ENCODE data around the gene RERE. TPM values are rescaled to one million over a fixed set of nuclear protein-coding genes. Genes with fewer than 3 reads are reported as not detected.

The RERE gene
- 36.2 and 141 TPM in 2 replicates for total RNA-seq

GRCh38 chr1:8817412-8818324 lies at the start of gene RERE:
Gene RERE (minus strand): TSS chr1:8817640.
- no peak for DNase-seq (ENCODE audit: extremely low read depth, low read depth, low spot score)

DNA sequence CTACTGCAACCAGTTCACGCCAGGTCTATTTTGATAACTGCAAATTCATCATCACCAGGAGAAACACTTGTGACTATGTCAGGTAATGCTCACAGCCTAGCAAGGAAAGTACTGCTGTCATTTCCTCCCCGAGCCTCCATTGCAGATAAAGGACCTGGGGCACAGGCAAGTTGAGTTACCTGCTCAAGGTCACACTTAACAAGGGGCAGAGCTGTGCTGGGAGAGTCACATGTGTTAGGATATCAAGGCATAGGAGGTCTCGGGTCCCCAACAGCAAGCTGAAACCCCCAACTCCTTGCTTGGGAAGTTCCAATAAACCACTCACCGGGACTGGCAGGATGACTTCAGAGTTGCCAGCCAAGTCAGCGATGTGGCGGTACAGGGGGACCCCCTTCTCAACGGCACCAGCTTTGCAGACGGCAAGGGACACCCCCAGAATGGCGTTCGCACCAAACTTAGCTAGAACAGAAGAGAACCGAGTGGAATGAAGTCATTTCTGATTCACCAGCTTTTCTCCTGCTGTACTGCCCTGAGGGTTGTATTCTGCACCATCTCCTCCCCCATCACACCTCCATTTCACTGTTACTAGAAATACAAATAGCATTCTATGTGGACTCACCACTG lies 49.5 kb upstream of the RERE start:
- no peak for DNase-seq (ENCODE audit: extremely low read depth, low read depth, low spot score)

GRCh38 chr1:8866173-8866791 lies 48.8 kb upstream of the RERE start:
- DNase-seq (ENCODE audit: extremely low read depth, low read depth, low spot score), result no peak

DNA sequence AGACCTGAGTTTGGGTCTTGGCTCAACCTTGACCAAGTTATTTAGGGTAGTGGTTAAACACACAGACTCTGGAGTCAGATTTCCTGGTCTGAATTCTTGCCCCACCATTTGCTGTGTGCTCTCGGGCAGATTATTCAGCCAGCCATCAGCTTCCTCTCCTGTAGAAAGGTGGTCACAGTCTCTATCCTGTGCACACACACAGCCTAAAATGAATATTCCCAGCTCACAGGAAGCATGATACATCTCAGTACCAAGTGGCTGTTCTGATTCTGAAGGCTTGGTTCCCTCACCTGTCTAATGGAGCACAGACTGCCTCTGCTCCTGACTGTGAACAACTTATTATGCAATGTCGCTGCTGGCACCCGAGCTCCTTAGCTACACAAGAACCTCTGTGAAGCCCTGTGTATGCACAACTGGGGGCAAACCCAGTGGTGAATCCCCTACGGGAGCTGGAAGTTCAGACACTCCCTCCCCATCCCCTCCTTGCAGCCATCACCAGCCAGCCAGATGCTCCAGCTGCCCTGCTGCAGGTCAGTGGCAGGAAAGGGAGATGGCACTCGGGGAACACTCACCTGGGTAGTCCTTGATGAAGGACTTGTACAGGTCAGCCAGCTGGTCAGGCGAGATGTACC lies 47.4 kb upstream of the RERE start:
- DNase-seq (ENCODE audit: extremely low read depth, low read depth, low spot score), result no peak

DNA sequence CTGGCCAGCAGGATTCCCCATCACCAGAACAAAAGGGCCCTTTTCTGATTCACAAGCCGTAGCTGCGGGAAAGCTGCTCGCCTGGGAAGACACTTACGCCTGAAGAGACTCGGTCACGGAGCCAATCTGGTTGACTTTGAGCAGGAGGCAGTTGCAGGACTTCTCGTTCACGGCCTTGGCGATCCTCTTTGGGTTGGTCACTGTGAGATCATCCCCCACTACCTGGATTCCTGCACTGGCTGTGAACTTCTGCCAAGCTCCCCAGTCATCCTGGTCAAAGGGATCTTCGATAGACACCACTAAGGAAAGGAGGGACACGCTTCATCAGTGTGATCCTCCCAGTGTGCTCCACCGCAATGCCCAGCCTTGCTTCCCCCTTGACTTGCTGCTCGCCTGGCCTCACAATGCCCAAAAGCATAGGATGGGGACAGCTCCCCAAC lies 46.4 kb upstream of the RERE start:
- DNase-seq (ENCODE audit: extremely low read depth, low read depth, low spot score), result no peak

DNA sequence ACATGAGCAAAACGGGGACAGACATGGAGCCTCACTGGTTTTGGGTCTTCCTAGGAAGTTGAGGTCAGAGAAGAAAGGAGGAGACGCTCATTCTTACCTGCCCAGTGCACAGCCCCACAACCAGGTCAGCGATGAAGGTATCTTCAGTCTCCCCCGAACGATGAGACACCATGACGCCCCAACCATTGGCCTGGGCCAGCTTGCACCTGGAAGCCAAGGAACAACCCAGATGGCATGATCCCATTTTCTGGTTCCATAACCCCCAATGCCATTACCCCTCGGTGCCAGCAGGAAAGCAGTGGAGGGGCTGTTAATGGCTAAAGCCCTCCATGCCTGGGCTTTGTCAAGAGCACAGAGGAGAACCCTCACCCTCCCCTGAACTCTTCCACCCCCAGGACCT lies 45.7 kb upstream of the RERE start:
- DNase-seq (ENCODE audit: extremely low read depth, low read depth, low spot score), result no peak

DNA sequence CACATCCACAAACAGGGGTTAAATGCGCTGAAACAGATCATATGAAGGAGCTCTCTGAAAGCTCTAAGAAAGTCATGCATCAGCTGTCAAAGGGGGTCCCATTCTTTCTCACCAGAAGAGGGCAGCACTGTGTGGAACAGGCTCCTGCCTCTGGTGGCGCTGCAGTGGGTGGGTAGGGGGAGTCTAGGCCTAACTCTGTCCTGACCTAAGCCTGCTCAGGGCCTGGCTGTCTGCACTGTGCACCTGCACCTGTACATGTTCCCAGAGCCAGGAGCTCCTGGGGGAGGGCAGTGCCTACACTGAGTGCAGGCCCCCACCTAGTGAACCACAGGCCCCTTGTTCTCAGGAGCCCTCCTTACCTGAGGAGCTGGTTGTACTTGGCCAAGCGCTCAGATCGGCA lies 45.1 kb upstream of the RERE start:
- no peak for DNase-seq (ENCODE audit: extremely low read depth, low read depth, low spot score)

DNA sequence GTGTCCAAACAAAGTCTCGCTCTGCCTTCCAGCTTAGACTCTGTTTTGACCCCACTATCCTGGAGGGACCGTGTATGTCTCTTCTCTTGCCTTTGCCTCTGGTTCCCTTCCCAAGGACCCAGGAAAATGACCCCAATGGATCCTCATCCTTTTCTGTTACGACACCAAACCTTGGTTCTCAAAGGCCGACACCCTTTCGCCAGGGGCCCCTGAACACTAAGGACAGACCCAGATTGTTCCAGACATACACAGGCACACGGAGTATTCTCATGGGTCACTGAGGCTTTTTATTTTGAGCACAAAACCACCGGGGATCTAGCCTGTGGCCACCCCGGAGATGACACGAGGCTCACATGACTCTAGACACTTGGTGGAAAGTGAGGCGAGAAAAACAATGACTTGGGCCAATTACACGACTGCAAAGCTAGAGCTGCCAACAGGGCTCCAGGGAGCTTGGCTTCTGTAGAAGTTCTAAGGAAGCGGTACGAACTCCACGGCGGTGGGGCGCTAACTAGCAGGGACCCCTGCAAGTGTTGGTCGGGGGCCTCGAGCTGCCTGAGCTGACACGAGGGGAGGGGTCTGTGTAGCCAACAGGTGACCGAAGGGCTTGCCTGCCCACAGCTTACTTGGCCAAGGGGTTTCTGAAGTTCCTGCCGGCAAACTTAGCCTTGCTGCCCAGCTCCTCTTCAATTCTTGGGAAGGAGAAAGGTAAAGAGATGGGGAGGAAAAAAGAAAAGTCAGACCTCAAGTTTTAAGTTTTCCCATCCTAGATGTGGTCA lies 43.5 kb upstream of the RERE start:
- no peak for DNase-seq (ENCODE audit: extremely low read depth, low read depth, low spot score)

DNA sequence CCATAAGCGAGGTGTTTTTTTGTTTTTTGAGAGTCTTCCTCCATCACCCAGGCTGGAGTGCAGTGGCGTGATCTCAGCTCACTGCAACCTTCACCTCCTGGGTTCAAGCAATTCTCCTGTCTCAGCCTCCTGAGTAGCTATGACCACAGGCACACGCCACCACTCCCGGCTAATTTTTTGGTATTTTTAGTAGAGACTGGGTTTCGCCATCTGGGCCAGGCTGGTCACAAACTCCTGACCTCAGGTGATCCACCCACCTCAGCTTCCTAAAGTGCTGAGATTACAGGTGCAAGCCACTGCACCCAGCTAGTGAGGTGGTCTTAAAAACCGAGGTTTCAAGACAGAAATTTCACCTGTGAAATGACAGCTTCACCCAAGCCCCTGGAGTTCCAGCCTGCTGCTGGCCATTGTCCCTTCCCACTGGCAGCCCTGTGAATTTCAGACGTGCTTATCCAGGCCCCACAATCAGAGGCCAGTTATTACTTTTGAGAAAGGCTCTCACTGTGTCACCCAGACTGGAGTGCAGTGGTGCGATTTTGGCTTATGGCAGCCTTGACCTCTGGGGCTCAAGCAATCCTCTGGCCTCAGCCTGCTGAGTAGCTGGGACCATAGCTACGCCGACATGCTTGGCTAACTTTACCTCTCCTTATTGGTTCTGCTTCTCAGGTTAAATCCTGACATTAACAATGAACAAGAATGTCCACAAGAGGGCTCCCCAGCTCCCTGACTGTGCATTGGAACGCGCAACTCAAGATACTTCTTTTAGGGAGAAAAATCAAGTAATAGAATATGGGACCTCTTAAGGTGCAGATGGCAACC lies 41.7 kb upstream of the RERE start:
- no peak for DNase-seq (ENCODE audit: extremely low read depth, low read depth, low spot score)

DNA sequence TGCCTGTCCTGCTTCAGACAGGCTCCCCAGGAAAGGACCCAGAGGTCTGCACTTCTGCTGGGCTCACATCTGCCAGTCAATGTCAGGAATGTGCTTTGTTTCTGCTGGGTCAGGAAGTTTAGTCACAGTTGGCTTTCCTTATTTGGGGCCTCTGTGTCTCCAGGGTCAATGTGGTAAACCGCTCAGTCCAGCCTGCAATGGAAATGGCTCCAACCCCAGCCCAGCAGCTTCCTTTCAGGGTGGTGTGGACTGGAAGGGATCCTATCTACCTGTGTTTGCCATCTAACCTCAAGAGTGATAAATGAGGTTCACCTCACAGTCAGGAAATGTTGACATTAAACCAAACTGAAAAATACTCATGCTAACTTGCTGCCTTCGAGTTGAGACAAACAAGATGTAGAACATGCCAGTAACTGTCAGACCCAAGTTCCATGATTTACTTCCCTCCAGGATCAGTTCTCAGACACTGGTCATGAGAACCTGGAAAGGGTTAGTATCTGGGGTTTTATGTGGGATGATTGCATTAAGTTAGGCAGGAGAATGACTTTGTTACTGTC lies 40.8 kb upstream of the RERE start:
- DNase-seq (ENCODE audit: extremely low read depth, low read depth, low spot score), result peak; percentile 93

- no peak for DNase-seq (ENCODE audit: extremely low read depth, low read depth, low spot score)
Measured at GRCh38 chr1:8856689-8857412, 39.4 kb upstream of the RERE start.

DNA sequence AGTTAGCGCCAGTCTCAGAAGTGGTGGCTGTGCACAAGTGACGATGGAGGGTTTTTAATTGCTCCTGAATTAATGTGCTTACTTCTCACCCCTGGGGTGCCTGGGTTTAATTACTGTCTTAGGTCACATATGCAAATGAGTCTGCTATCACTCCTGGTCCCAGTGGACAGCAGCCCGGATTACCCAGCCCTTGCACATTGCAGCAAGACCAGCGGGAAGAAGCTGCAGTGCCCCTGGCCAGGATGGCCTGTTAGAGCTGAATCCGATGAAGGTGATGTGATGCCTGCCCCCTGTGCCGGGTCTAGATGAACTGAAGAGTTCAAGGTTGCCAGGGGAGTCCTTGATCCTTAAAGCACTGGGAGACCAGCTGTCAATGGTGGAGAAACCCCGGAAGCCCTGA lies 36.8 kb upstream of the RERE start:
- DNase-seq (ENCODE audit: extremely low read depth, low read depth, low spot score), result no peak

DNA sequence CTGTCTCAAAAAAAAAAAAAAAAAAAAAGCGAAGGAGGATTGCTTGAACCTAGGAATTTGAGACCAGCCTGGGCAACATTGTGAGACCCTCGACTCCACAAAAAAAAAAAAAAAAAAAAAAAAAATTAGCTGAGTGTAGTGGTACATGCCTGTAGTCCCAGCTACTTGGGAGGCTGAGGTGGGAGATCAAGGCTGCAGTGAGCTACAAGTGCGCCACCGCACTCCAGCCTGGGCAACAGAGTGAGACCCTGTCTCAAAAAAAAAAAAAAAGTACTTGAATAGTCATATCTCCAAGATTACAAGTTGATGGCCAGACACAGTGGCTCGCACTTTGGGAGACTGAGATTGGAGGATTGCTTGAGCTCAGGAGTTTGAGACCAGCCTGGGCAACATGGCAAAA lies 33.6 kb upstream of the RERE start:
- DNase-seq (ENCODE audit: extremely low read depth, low read depth, low spot score), result no peak

DNA sequence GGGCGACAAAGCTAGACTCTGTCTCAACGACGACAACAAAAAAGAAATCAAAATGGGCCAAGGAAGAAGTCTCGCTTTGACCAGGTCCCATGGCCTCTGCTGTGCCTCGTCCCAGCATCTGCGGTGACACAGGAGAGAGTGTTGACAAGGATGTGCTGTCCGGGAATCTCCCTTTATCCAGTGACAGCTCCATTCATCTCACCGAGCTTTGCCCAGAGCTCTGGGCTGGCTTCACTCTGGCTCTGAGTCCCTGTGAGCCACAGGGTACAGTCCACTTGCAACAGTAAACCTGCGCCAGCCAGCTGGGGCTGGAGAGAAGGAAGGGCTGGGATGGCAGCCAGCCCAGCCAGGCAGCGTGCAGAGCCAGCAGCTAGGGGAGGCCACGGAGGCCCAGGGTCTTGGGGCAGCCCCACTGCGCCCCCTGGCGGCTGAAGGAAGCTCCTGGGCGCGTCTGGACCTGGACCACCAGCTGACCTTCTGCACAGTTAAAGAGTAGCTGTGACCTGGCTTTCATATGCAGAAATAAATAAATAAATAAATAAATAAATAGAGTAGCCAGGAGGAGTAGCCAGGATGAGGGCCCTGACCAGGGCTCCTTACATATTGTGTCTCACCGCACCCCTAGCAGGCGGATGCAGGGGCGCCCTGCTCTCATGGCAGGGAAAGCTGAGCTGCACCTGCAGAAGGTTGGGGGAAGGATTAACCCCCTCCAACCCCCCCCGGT lies 31.4 kb upstream of the RERE start:
- DNase-seq (ENCODE audit: extremely low read depth, low read depth, low spot score), result peak; percentile 44

DNA sequence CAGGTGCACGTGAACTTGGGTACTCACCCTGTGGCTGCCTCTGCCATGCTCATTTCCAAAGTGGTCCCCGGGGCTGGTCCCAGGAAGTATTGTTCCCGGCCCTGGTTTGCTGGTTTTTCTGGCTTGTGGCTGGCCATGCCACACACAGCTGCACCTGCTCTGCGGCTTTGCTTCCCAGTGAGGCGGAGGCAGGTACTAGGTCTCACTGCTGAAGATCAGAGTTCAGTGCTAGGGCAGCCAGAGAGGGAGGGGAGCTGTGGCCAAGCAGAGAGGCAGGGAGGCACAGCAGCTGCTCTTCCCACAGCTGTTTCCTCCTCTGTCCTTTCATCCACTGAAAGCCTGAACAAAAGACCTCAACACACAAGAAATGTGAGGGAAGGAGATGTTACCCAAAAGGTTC lies 30.6 kb upstream of the RERE start:
- DNase-seq (ENCODE audit: extremely low read depth, low read depth, low spot score), result no peak

GRCh38 chr1:8846263-8846662 lies 28.8 kb upstream of the RERE start:
- no peak for DNase-seq (ENCODE audit: extremely low read depth, low read depth, low spot score)

- no peak for DNase-seq (ENCODE audit: extremely low read depth, low read depth, low spot score)
Measured at GRCh38 chr1:8845104-8846097, 28.0 kb upstream of the RERE start.
